ENCODE results near the gene PDE7B. TPM values are rescaled to one million over a fixed set of nuclear protein-coding genes. Genes with fewer than 3 reads are reported as not detected.
"Not testable (repeated sequence)": the region's sequence is repeated elsewhere in the genome, so short reads cannot be mapped to it uniquely, and the experiment has no call there.

PDE7B gene
- total RNA-seq, 1 donor from 2014 or later = 0.68 TPM

GRCh38 chr6:136113736-136114173 is 262.3 kb downstream of the PDE7B start:
- ATAC-seq = peak; percentile 83

DNA sequence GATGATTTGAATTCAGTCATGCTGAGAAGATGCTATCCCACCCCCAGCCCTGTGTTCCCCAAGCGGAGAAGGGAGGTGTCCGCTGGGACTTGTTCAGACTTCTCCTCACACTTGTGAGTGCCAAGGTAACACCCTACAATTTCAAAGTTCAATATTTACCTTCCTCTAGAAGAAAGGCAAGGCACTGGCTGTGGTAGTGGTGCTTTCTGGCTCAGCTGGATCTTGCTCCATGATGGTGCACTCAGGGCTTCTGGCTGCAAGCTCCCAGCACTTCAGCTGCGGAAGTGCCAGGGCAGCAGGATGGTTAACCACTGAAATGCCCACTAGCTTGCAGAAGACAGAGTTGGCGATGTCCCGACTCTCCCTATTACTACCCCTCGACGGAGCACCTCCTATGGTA is 263.2 kb downstream of the PDE7B start:
- ATAC-seq = peak; percentile 90

- ATAC-seq = no peak
Measured at GRCh38 chr6:136115941-136116340, 264.4 kb downstream of the PDE7B start.

DNA sequence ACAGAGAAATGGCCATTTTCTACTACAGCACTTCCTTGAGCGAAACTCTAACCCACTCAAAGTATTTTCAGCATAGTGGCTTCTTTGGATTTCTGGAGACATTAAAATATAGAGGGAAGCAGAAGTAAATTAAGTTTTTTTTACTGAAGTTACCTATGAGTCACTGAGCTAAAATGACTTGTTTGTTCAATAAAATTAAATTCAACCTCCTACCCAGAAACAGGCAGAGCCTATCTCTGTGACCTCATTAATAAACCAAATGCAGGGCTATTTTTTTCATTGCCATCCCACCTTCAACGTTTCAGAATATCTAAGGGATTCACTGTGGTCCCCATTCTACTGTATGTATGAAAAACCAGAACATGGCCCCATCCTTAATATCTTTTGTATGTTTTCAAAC is 265.6 kb downstream of the PDE7B start:
- no peak for ATAC-seq

GRCh38 chr6:136118787-136119186 is 267.3 kb downstream of the PDE7B start:
- ATAC-seq = no peak

GRCh38 chr6:136123468-136123867 is 272.0 kb downstream of the PDE7B start:
- ATAC-seq = peak; percentile 86

DNA sequence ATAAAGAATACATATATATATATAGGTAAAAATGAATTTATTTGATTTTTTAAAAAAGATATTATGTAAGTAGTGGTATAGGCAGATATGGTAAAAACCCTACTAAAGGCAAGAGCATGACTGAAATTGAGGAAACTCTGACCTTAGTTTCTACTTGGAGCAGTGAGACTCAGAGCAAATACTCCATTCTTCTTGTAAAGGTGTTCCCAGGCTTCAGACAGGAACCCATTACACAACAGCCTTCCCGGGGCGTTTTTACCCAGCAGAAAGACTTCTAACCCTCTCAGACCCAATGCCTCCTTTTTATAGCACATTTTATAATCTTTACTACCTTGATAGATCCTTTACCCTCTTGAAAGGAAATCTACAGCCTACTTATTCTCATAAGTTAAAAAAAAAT is 274.1 kb downstream of the PDE7B start:
- no peak for ATAC-seq

DNA sequence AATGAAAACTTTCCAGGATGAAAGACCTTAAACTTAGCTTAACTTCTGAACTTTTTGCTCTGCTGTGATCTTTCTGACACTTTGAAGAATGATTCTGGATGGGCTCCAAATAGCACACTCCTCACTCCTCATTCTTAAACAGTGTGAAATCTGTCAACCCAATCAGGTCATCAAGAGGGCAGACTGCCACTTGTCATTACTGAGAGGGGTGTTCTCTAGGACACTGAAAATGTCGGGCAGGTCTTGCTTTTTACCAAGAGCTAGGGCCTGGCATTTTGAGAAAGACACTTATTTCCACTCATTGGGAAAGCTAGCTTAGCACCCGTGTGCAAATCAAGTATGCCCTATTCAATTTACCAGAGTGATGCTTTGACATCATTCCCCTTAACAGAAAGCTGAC is 276.4 kb downstream of the PDE7B start:
- no peak for ATAC-seq

GRCh38 chr6:136129365-136129764 is 277.9 kb downstream of the PDE7B start:
- ATAC-seq = peak; percentile 13

DNA sequence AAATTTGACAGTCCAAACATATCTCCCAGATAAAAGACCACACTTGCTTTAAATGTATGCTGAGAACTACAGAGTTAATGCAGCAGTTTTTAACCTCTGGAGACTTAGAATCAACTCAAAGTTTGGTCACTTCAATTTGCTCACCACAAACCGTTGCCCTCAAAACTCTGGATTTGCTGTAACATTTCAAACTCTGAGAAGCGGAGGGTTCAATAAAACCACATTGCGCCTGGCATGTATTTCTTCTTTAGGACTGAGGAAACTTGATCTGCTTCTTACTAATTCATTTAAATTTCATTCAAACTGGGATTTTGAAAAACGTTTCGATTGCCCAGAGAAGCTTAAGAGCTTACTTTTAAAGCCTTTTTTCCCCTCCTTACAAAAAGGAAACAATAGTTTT is 282.8 kb downstream of the PDE7B start:
- ATAC-seq = no peak

DNA sequence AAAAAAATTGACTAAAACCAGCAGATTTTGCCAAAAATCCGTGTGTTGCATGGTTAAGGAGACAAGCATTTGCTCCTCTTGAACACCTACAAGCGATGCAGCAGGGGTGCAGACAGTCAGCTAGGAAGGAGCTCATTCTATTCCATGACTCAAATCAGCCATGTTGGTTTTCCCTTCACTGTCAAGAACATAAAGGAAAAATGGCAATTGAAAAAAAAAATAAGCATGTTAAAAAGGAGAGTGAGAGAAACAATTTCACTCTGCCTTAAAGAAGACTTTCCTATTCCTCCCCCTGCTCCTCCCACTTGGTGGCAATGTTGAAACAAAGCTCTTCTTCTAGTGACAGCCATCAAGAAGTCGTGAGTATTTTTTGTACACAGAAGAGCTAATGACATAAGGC is 283.2 kb downstream of the PDE7B start:
- no peak for ATAC-seq

DNA sequence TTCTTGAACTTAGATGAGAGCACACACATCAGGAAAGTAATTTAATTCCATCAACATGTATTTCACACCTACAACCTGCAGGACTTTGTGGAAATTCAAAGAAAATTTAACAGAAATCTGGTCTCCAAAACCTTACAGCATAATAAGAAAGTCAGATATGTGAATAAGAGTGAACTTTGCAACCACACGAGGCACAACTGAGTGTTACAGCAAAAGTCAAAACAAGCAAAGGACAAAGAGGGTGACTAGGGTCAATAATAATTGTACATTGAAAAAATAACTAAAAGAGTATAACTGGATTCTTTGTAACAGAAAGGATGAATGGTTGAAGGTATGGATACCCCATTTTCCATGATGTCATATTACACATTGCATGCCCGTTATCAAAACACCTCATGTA is 284.8 kb downstream of the PDE7B start:
- no peak for ATAC-seq

GRCh38 chr6:136137008-136137692 is 285.6 kb downstream of the PDE7B start:
- peak; percentile 48 for ATAC-seq

GRCh38 chr6:136137739-136138402 is 286.4 kb downstream of the PDE7B start:
- ATAC-seq = no peak

DNA sequence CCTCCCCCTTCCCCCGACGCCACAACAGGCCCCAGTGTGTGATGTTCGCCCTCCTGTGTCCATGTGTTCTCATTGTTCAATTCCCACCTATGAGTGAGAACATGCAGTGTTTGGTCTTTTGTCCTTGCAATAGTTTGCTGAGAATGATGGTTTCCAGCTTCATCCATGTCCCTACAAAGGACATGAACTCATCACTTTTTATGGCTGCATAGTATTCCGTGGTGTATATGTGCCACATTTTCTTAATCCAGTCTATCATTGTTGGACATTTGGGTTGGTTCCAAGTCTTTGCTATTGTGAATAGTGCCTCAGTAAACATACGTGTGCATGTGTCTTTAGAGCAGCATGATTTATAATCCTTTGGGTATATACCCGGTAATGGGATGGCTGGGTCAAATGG is 287.6 kb downstream of the PDE7B start:
- not testable (repeated sequence) for ATAC-seq

GRCh38 chr6:136144251-136145023 is 292.9 kb downstream of the PDE7B start:
- ATAC-seq = no peak

DNA sequence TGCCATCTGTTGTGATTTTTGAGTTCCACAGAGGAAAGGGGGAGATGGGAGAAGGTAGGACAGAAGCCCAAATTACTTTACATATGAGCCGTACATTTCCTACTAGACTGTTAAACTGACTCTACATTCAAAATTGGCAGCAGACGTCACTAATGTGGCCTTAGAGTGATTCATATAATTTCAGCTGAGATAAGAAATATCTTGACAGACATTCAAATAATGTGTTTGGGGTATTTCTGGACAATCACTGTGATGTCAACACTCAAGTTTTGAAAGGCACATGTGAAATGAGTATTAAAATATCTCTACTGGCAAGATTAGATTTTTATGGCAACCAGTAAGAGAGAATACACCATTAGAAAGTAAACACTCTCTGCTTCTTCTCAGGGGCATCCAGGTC is 294.6 kb downstream of the PDE7B start:
- ATAC-seq = no peak

- no peak for ATAC-seq
Measured at GRCh38 chr6:136147342-136147741, 295.8 kb downstream of the PDE7B start.

DNA sequence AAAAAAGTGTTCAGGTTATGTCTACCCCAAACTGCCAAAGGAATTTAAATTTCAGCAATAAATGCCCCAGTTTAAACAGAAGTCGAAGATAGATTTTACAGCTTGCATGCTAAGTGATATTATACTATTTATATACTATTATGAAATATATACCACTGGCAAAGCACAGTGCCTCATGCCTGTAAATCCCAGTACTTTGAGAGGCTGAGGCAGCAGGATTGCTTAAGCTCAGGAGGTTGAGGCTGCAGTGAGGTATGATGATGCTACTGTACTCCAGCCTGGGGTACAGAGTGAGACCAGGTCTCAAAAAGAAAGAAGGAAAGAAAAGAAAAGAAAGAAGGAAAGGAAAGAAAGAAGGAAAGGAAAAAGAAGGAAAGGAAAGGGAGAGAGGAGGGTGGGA is 296.6 kb downstream of the PDE7B start:
- no peak for ATAC-seq

DNA sequence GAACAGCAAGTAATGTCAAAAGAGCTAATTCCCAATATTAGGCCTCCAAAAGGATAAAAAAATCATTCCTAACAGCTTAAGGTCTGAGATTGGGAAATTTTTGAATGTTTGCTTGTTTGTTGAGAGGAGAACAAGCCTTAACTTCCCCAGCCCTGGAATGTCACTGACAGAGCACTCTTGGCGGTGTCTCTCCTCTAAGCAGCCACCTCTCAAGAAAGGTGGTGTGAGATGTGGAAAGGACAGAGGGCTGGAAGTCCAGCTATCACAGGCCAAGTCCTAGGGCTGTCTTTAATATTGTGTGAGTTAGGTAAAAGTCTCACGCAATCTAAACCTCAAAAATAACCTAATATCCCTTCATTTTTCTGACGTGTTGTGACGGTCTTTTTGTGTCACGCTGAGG is 297.0 kb downstream of the PDE7B start:
- no peak for ATAC-seq

DNA sequence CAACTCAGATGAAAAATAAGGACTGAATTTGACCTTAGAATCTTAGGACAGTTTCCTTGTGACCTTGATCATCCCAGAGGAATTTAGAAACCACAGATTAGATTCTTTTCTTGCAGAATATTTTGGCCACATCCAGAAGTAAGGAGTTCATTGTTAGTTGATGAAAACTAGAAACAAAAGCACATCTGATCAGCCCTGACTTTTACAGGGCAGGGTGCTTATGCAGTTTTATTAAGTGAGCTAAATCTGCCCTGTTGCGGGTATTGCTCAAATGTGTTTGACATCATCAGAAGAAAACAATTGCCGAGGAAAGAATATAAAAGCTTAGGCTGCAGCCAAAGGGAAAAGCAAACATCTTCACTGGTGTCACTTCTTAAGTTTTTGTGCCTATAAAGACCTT is 297.8 kb downstream of the PDE7B start:
- no peak for ATAC-seq

DNA sequence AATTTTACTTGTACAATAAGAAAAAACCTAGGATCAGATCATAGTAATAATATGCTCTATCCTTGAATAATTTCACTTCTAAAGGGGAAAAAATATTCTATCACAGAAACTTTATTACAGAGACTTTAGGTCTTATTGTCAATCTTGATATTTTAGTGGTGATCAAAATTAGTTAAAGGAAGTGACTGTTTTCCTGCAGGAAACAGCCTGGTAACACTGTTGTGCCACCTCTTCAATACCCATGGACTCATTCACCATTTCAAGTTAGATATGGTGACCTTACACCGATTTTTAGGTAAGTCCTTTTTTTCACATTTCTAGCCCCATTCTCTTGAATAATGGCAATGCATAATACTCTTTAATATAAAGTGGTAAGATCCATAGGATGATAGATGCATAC is 299.5 kb downstream of the PDE7B start:
- ATAC-seq = no peak

- ATAC-seq = no peak
Measured at GRCh38 chr6:136153707-136154375, 302.3 kb downstream of the PDE7B start.
